ENCODE measurements around the gene ABCA12.

ABCA12 gene

DNA sequence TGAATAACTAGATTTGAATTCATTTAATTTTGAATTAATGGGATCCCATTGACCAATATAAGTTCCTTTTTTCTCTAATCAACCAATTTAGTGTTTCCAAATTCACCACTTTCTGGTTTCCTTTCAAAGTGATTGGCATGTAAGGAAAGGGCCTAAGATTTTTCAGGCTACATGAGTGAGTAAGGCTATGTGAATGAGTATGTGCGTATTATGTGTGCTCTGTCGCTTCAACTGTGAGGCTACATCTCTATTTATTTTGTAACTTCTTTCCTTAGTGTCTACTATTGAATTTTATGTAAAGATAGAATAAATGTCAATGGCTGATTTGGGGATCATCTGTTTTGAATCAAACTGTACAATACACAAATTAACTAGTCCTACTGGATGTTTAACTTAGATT, 110.6 kb downstream of the ABCA12 start:
- no peak overlapping the region for H3K4me2 ChIP-seq (ENCODE audit: low read depth, low read length, poor library complexity, severe bottlenecking)
- H3K36me3 ChIP-seq (ENCODE audit: insufficient read depth, low read length) = no peaks in the 10 kb centered on the region
- H3K9me2 ChIP-seq (replicated peaks; ENCODE audit: low read depth, low read length) = no peaks in the 10 kb centered on the region; the same call in 1 of the 2 replicates
- H4K20me1 ChIP-seq (ENCODE audit: insufficient read depth, low read length, poor library complexity, severe bottlenecking) = no peaks in the 10 kb centered on the region
- H3F3A ChIP-seq (ENCODE audit: low read depth) = no peaks in the 10 kb centered on the region
- no peaks in the 10 kb centered on the region for H3K9me3 ChIP-seq (ENCODE audit: insufficient read depth, low read depth, low read length)
- H2AFZ ChIP-seq (ENCODE audit: low read length) = no peak overlapping the region
- no peaks in the 10 kb centered on the region for H3K27me3 ChIP-seq (ENCODE audit: insufficient read depth, low read length, poor library complexity, severe bottlenecking)
- H3K79me2 ChIP-seq (ENCODE audit: insufficient read depth, low read length) = no peaks in the 10 kb centered on the region
- no peaks in the 10 kb centered on the region for H3K4me1 ChIP-seq (ENCODE audit: insufficient read depth, low read length, poor library complexity, severe bottlenecking)
- TF ChIP-seq CTCF (conservative IDR thresholded peaks at IDR 0.05; ENCODE audit: low read length) (no peak), EZH2phosphoT487 (IDR thresholded peaks at IDR 0.05; ENCODE audit: borderline replicate concordance) (no peak)
- H3K9ac ChIP-seq (ENCODE audit: low read depth, low read length, poor library complexity, severe bottlenecking) = no peak overlapping the region
- H3K4me3 ChIP-seq (ENCODE audit: low read length, poor library complexity, severe bottlenecking) = no peak overlapping the region

GRCh38 chr2:215022910-215023309, 115.5 kb downstream of the ABCA12 start:
- no peaks in the 10 kb centered on the region for H3K36me3 ChIP-seq (ENCODE audit: insufficient read depth, low read length)
- H3K4me3 ChIP-seq (ENCODE audit: low read length, poor library complexity, severe bottlenecking) = no peak overlapping the region
- no peaks in the 10 kb centered on the region for H3K4me1 ChIP-seq (ENCODE audit: insufficient read depth, low read length, poor library complexity, severe bottlenecking)
- H3K9me3 ChIP-seq (ENCODE audit: insufficient read depth, low read depth, low read length) = no peaks in the 10 kb centered on the region
- H3K4me2 ChIP-seq (ENCODE audit: low read depth, low read length, poor library complexity, severe bottlenecking) = no peak overlapping the region
- H4K20me1 ChIP-seq (ENCODE audit: insufficient read depth, low read length, poor library complexity, severe bottlenecking) = no peaks in the 10 kb centered on the region
- no peak overlapping the region for H3K9ac ChIP-seq (ENCODE audit: low read depth, low read length, poor library complexity, severe bottlenecking)
- H3K79me2 ChIP-seq (ENCODE audit: insufficient read depth, low read length) = no peaks in the 10 kb centered on the region
- no peaks in the 10 kb centered on the region for H3K9me2 ChIP-seq (replicated peaks; ENCODE audit: low read depth, low read length)
- H3F3A ChIP-seq (ENCODE audit: low read depth) = no peaks in the 10 kb centered on the region
- no peaks in the 10 kb centered on the region for H3K27me3 ChIP-seq (ENCODE audit: insufficient read depth, low read length, poor library complexity, severe bottlenecking)
- no peak overlapping the region for H2AFZ ChIP-seq (ENCODE audit: low read length)
- TF ChIP-seq EZH2phosphoT487 (IDR thresholded peaks at IDR 0.05; ENCODE audit: borderline replicate concordance) = no peak
- TF ChIP-seq CTCF (conservative IDR thresholded peaks at IDR 0.05; ENCODE audit: low read length) = no peak

DNA sequence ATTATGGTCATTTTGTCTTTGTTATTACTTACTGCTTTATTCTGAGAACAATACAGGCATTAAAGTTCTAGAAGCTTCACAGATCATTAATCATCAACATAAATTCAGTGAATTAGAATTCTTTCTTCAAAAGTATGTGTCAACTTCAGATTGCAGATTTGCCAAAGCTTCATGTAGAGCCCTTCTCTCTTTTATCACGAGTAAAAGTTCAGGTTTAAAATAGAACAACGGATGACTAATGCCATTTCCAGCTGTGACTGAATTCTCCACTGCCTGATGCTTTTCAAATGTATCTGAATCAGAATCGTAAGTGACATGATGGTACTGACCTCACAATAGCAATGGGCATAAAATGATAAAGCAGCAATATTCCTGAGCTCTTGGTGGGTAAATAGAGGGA, 116.0 kb downstream of the ABCA12 start:
- no peaks in the 10 kb centered on the region for H3K79me2 ChIP-seq (ENCODE audit: insufficient read depth, low read length)
- no peaks in the 10 kb centered on the region for H3K27me3 ChIP-seq (ENCODE audit: insufficient read depth, low read length, poor library complexity, severe bottlenecking)
- H3K4me3 ChIP-seq (ENCODE audit: low read length, poor library complexity, severe bottlenecking) = no peak overlapping the region
- TF ChIP-seq CTCF (conservative IDR thresholded peaks at IDR 0.05; ENCODE audit: low read length) (no peak), EZH2phosphoT487 (IDR thresholded peaks at IDR 0.05; ENCODE audit: borderline replicate concordance) (no peak)
- H3K9me3 ChIP-seq (ENCODE audit: insufficient read depth, low read depth, low read length) = no peaks in the 10 kb centered on the region
- no peaks in the 10 kb centered on the region for H3K4me1 ChIP-seq (ENCODE audit: insufficient read depth, low read length, poor library complexity, severe bottlenecking)
- H3K9ac ChIP-seq (ENCODE audit: low read depth, low read length, poor library complexity, severe bottlenecking) = no peak overlapping the region
- no peaks in the 10 kb centered on the region for H4K20me1 ChIP-seq (ENCODE audit: insufficient read depth, low read length, poor library complexity, severe bottlenecking)
- no peak overlapping the region for H3K4me2 ChIP-seq (ENCODE audit: low read depth, low read length, poor library complexity, severe bottlenecking)
- no peaks in the 10 kb centered on the region for H3K9me2 ChIP-seq (replicated peaks; ENCODE audit: low read depth, low read length)
- no peaks in the 10 kb centered on the region for H3K36me3 ChIP-seq (ENCODE audit: insufficient read depth, low read length)
- no peaks in the 10 kb centered on the region for H3F3A ChIP-seq (ENCODE audit: low read depth)
- no peak overlapping the region for H2AFZ ChIP-seq (ENCODE audit: low read length)
